HG03103 (cell line): ENCODE data around the gene NDUFA5.
A peak's percentile ranks its signal among the peaks of the same experiment; 100 is the strongest.
"Not testable (repeated sequence)": the region's sequence is repeated elsewhere in the genome, so short reads cannot be mapped to it uniquely, and the experiment has no call there.

Experiments used
- ATAC-seq: cut with Tn5 transposase; IDR thresholded peaks from one replicate; pipeline ENCODE4 v1.9.1; 2021; ENCODE audit warnings: low read depth; ENCODE audit not compliant: unreplicated experiment

Gene NDUFA5

DNA sequence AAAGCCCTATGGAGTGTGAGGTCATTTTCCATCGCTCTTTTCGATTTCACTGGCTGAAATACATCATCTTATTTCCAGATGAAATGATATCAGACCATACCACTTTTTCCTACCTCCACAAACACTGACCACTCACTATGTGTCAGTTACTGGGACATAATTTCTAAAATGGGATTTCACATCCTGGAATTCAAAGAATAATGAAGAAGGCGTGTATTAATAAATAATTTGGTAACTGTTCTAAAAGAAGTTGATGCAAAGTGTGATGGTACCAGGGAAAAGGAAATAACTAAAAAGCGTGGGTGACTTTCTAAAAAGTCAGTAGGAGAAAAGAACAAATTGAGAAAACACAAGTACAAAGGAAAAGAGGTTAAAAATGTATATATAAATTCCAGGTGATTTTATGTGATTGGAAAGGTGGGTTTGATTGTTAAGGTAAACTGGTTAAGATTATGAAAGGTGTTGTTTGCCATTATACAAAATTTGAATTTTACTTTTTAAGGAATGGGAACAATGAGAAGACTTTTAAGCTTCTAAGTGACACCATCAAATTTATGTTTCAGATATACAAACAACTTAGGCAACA is 764 bp upstream of the NDUFA5 start:
- ATAC-seq: no peak

DNA sequence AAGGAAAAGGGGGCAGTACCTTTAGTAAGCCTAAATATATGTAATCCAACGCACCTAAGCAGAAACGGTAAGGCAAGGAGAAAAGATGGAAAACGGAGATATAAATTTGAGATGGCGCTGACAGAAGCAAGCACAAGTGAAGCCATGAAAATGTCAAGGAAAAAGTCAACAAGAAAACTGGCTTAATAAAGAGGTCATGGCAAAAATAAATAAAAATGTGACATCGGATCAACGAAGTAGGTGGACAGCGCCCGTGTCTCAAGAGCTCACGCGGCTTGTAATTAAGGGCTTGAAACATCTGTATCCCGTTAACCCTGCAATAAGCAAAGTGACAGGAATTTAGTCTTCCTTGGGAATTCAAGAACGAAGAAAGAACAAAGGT is 611 bp downstream of the NDUFA5 start:
- no peak for ATAC-seq

DNA sequence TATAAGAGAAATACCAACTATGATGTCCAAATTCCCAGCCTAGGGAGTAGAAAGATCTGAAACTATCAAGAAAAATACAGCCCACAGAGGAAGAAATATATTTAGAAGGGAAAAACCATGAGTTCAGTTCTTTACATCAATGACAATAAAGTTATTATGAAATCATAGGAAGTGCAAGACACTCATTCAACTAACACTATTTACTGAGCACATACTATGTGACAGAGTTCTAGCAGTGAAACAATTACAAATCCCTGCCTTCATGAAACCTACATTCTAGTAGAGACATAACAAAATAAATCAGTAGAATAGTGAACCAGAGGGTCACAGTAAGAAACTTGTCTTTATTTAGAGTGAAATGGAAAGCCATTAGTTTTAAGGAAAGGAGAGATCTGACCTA is 2.1 kb downstream of the NDUFA5 start:
- no peak for ATAC-seq

GRCh38 chr7:123553159-123553558 is 4.5 kb downstream of the NDUFA5 start:
- ATAC-seq: no peak

- no peak for ATAC-seq
Measured at GRCh38 chr7:123552641-123553040, 5.0 kb downstream of the NDUFA5 start.

GRCh38 chr7:123552134-123552533 is 5.5 kb downstream of the NDUFA5 start:
- not testable (repeated sequence) for ATAC-seq

DNA sequence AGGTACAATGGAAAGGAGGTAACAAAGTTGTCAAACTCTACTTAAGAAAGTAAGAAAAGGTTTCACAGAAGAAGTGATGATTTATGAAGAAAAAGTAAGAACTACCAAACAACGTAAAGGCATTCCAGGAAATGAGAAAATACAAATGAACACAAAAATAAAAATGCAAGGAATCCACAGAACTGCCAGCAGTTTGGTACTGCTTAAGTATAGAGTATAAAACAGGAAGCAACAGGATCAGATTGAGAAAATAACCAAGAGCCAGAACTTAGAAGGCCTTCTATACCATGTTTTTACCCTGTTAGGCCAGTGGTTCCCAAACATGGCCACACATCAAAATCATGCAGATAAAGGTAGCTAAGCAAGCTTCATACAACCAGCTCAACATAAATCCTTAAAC is 9.2 kb downstream of the NDUFA5 start:
- no peak for ATAC-seq

DNA sequence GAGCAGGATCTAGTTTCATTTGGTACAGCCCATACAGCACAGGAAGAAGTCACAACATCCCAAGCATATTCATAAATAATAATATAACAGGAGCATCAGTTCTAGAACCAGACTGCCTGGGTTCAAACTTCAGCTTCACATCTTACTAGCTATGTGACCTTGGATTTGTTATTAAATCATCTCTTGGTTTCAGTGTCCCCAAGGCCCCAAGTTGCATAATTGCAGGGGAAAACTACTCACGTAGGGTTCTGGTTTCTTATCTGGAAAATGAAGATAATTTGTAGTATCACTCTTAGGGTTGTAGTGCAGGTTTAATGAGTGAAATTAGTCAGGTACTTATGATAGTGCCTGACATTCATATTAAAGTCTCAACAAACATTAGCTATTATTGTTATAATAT is 17.7 kb downstream of the NDUFA5 start:
- ATAC-seq: no peak

GRCh38 chr7:123538897-123539296 is 18.7 kb downstream of the NDUFA5 start:
- no peak for ATAC-seq

DNA sequence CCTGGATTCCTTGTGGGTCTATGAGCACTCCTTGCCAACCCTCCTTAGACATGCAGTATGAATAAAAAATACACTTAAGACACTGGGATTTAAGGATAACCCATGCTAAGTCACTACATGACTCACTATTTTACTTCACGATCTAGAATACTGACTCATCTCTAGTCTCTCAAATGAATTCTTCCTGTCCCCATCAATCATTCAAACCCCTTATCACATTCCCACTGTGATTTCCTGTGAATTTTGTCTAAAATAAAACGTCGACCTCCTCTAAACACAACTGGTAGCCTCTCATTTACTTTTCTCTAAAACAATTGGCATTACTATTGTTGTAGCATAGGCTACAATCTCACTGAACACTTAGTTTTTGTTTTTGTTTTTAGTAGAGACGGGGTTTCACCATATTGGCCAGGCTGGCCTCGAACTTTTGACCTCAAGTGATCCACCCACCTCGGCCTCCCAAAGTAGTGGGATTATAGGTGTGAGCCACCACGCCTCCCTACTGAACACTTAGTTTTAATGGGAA is 19.4 kb downstream of the NDUFA5 start:
- ATAC-seq: no peak

DNA sequence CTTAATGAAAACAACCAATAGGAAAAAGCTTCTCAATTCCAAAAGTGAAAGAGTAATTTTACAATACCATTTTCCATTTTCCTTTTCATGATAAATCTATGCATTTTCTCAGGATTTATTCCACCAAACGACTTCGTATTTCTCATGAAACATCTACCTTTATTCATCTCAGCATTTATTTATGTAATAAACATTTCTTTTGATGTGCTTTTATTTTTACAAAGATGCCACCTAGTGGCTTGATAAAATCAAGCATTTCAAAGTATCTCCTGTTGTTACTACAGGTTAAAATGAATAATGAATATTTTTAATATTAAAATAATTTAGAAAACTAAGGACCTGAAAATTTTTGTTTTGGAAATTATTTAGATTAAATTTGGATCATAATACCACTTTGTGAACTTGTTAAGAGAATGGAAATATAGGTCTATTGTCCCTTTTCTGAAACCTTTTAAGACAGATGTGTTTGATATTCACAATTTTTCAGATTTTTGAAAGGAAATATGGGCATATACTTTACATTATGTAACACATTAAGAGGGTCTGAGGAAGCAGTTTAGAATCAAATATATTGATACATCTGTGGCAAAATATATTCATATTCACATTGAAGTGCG is 20.5 kb downstream of the NDUFA5 start:
- no peak for ATAC-seq

- no peak for ATAC-seq
Measured at GRCh38 chr7:123535517-123535916, 22.1 kb downstream of the NDUFA5 start.

DNA sequence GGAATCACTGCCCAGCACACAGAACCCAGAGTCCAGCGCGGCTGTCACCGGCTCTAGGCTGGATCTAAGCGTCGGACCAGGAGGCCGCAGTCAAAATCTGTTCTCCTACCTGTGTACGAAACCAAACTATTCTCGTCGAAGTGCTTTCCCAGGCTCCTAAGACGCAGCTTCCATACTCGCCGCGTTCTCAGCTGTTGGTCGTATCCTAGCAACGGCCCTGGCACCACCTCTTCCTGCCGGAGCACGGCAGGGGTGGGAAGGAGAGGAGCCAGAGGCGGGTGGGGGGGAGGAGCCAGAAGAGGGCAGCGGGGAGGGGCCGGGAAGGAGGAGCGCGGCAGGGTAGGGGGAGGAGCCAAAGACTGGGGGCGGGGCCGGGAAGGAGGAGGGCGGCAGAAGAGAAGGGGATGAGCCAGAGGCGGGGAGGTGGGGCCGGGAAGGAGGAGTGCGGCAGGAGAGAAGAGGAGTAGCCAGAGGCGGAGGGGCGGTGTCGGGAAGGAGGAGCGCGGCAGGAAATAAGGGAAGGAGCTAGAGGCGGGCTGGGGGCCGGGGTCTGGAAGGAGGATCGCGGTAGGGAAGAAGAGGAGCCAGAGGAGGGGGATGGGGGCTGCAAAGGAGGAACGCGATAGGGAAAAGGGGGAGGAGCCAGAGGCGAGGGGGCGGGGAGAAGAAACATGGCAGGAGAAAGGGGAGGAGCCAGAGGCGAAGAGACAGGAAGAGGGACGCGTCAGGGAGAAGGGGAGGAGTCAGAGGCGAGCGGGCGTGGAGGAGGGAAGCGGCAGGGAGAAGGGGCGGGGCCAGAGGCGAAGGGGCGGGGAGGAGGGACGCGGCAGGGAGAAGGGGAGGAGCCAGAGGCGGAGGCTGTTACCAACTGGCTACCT is 23.0 kb downstream of the NDUFA5 start, which contains the start of gene IQUB:
Gene IQUB, minus strand, starts transcription at position 213 of the 878 bp plus-strand sequence. CDS start 22,255 bp downstream, outside the sequence.
- peak; percentile 71 for ATAC-seq

GRCh38 chr7:123533929-123534382 is 23.7 kb downstream of the NDUFA5 start:
- peak; percentile 9 for ATAC-seq

DNA sequence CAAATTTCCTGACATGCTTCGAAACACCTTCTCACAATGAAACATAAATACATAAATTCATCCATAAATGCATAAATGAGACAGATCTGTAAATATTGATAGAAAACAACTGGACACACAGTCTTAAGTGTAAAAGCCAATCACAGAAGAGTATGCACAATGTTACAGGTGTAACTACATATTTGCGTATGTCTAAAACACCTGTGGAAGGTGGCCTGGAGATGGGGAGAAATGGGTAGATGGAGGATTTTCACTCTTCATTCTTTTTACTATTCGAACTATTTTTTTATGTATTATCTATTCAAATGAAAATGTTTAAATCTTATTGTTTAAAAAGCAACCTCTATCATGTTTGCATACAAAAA is 24.1 kb downstream of the NDUFA5 start:
- ATAC-seq: no peak

DNA sequence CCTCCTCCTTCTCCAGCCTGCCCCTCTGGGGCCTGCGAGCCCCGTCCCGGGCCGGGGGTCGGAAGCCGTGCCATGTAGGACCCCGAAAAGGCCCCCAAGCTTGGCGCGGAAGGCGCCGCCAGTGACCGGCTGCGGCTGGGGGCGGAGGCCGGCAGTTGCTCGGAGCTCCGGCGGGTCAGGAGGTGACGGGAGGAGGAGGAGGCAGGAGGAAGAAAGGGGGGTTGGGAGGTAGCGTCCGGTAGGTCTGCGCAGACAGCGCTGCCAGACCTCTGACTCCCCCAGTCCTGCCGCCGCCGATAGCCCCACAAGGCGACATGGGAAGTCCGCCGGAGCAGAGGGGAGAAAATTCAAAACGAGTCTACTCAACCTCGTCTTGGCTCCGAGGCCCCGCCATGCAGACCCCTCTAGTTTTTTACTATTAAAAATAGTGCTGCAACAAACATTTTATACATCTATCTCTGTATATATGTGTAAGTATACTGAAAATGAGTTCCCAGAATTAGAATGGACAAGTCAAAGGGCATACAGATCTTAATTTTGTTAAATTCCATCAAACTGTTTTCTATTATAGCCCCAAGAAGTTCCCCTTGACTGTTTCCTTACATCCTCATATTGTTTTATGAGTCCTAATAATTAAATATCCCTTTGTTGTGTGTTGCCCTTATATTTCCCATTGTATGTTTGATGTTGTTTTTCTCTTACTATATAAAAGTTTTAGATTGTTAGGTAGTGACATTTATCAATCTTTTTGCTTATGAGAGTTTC is 24.6 kb downstream of the NDUFA5 start:
- not testable (repeated sequence) for ATAC-seq

DNA sequence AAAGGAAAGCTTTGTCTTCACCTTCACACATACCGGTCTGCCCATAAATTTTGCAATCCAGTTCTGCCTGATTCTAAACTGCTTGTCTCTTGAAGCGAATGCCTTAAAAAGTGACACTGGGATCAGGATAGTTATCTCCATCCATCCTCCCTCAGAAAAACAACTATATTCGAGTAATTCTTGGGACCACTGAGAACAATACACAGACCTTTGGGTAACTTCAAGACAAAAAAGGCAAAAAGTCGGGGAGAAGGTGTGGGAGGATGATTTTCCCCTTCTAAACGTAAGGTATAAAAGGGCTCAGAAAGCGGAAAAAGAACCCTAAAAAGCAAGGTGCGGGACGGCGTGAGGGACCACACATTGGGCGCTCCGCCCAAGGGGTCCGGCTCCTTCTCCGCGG is 25.3 kb downstream of the NDUFA5 start:
- not testable (repeated sequence) for ATAC-seq

GRCh38 chr7:123530035-123530591 is 27.5 kb downstream of the NDUFA5 start:
- not testable (repeated sequence) for ATAC-seq

DNA sequence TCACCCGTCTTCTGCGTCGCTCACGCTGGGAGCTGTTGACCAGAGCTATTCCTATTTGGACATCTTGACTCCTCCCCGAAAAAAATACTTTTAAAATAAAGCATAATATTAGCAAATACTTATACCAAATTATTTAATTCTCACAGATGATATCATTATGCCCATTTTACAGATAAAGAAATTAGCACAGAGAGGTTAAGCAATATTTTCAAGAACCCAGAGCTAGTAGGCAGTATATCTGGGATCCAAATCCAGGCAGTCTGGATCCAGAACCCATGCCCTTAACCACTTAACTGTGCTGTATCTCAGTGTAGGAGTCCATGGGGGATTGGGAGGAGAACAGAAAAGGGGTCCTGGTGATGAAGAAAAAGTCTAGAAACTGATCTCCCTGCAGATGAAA is 29.4 kb downstream of the NDUFA5 start:
- ATAC-seq: no peak

- ATAC-seq: not testable (repeated sequence)
Measured at GRCh38 chr7:123527712-123528225, 29.8 kb downstream of the NDUFA5 start.
